ENCODE measurements around the gene PTPN13.

The PTPN13 gene

DNA sequence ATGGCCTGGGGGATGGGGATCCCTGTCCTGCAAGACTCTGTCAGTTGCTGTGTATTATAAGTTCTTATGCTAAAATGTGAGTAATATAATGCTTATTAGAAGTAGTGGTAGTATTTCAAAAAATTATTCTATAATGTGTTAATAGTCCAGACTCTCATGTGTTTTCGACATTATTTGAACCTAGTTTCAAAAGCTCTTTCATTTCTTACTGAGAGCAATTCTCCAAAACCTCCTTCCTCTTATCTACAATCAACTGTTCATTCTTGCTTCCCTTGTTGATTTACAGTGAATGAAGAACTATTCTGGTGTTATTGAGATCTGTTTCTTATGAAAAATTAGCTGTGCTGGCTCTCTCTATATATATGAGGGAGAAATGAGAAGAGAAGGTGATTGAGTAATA lies 32.9 kb upstream of the PTPN13 start:
- Histone ChIP-seq H3K36me3 (ENCODE audit: control insufficient read depth, low read length) (no peaks in the 10 kb centered on the region), H3F3A (ENCODE audit: control insufficient read depth, insufficient read depth) (no peaks in the 10 kb centered on the region), H3K4me1 (ENCODE audit: control insufficient read depth, low read length) (no peaks in the 10 kb centered on the region), H3K9me3 (ENCODE audit: control insufficient read depth, insufficient read depth, low read length) (no peaks in the 10 kb centered on the region), H3K9me2 (replicated peaks; ENCODE audit: control insufficient read depth, low read length) (no peaks in the 10 kb centered on the region), H3K27ac (ENCODE audit: low read depth, low read length) (no peak overlapping the region), H3K4me3 (ENCODE audit: low read length) (no peak overlapping the region), H3K27me3 (ENCODE audit: control insufficient read depth, low read length) (no peaks in the 10 kb centered on the region), H3K4me2 (ENCODE audit: low read length) (no peak overlapping the region), H3K79me2 (ENCODE audit: control insufficient read depth, low read length) (no peaks in the 10 kb centered on the region), H4K20me1 (ENCODE audit: control insufficient read depth, insufficient read depth, low read depth, low read length) (no peaks in the 10 kb centered on the region)
- TF ChIP-seq EZH2phosphoT487 (IDR thresholded peaks at IDR 0.05; ENCODE audit: borderline replicate concordance, low read length): no peak
- TF ChIP-seq, protein P1, sequence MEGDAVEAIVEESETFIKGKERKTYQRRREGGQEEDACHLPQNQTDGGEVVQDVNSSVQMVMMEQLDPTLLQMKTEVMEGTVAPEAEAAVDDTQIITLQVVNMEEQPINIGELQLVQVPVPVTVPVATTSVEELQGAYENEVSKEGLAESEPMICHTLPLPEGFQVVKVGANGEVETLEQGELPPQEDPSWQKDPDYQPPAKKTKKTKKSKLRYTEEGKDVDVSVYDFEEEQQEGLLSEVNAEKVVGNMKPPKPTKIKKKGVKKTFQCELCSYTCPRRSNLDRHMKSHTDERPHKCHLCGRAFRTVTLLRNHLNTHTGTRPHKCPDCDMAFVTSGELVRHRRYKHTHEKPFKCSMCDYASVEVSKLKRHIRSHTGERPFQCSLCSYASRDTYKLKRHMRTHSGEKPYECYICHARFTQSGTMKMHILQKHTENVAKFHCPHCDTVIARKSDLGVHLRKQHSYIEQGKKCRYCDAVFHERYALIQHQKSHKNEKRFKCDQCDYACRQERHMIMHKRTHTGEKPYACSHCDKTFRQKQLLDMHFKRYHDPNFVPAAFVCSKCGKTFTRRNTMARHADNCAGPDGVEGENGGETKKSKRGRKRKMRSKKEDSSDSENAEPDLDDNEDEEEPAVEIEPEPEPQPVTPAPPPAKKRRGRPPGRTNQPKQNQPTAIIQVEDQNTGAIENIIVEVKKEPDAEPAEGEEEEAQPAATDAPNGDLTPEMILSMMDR (IDR thresholded peaks at IDR 0.05; ENCODE audit: low read depth, low read length, poor library complexity, severe bottlenecking): no peak

DNA sequence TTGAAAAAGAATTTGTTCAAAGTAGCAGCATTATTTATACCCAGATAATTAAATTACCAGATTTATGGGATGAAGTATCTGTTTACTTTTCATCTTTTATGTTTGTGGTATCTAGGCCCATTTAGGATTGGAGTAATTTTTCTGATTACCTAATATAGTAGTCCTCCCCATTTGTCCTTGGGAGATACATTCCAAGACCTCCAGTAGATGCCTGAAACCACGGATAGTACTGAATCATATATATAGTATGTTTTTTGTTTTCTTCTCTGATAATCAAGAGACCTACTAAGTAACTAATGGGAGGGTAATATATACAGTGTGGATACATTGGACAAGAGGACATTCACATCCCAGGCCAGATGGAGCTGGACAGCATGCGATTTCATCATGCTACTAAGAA lies 30.7 kb upstream of the PTPN13 start:
- H3K9me3 ChIP-seq (ENCODE audit: control insufficient read depth, insufficient read depth, low read length): no peaks in the 10 kb centered on the region
- H3K4me1 ChIP-seq (ENCODE audit: control insufficient read depth, low read length): no peaks in the 10 kb centered on the region
- no peak overlapping the region for H3K4me3 ChIP-seq (ENCODE audit: low read length)
- H3K27ac ChIP-seq (ENCODE audit: low read depth, low read length): no peak overlapping the region
- H3K9me2 ChIP-seq (replicated peaks; ENCODE audit: control insufficient read depth, low read length): no peaks in the 10 kb centered on the region
- no peaks in the 10 kb centered on the region for H3F3A ChIP-seq (ENCODE audit: control insufficient read depth, insufficient read depth)
- H3K27me3 ChIP-seq (ENCODE audit: control insufficient read depth, low read length): no peaks in the 10 kb centered on the region
- no peaks in the 10 kb centered on the region for H4K20me1 ChIP-seq (ENCODE audit: control insufficient read depth, insufficient read depth, low read depth, low read length)
- H3K79me2 ChIP-seq (ENCODE audit: control insufficient read depth, low read length): no peaks in the 10 kb centered on the region
- no peak for TF ChIP-seq EZH2phosphoT487 (IDR thresholded peaks at IDR 0.05; ENCODE audit: borderline replicate concordance, low read length)
- TF ChIP-seq, protein P1 (IDR thresholded peaks at IDR 0.05; ENCODE audit: low read depth, low read length, poor library complexity, severe bottlenecking): no peak
- no peak overlapping the region for H3K4me2 ChIP-seq (ENCODE audit: low read length)
- no peaks in the 10 kb centered on the region for H3K36me3 ChIP-seq (ENCODE audit: control insufficient read depth, low read length)

DNA sequence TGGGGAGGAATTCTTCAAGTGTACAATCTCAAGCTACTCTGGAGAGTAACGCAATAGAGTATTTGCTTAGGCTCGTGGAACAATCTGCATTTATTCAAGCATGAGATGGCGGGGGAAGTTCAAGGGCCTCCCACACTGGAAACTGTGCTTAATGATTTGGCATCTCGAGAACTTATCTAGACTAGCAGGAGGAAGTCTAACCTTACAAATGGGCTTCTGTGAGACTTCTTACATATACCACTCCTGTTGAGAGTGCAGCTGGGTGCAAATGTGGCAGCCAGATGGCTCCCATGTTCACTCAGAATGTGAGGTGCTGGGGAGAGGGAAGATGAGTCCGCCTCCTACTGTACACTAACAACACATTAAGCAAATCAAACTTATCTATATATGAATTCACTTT lies 29.3 kb upstream of the PTPN13 start:
- no peaks in the 10 kb centered on the region for H3F3A ChIP-seq (ENCODE audit: control insufficient read depth, insufficient read depth)
- TF ChIP-seq EZH2phosphoT487 (IDR thresholded peaks at IDR 0.05; ENCODE audit: borderline replicate concordance, low read length): no peak
- TF ChIP-seq, protein P1 (IDR thresholded peaks at IDR 0.05; ENCODE audit: low read depth, low read length, poor library complexity, severe bottlenecking): no peak
- H3K4me3 ChIP-seq (ENCODE audit: low read length): no peak overlapping the region

DNA sequence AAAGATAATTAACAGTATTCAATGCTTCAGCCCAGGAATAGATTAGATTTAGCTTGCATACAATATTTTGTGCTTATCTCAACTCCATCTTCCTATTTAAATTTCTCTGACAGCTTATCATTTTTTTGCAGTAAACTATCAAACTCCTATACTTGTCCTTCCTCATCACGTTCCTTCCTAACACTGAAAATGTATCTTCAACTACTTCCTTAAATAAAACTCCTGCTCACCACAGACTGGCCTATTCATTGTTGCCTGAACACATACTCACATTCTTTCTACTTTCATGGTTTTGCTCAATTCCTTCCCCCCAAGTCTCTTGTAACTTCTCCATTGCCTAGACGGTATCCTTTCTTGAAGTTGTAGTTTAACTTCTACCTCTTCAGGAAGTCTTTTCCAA lies 28.5 kb upstream of the PTPN13 start:
- H3K4me2 ChIP-seq (ENCODE audit: low read length): no peak overlapping the region
- H3K27ac ChIP-seq (ENCODE audit: low read depth, low read length): no peak overlapping the region
- H3K79me2 ChIP-seq (ENCODE audit: control insufficient read depth, low read length): no peaks in the 10 kb centered on the region
- no peak overlapping the region for H3K4me3 ChIP-seq (ENCODE audit: low read length)
- no peaks in the 10 kb centered on the region for H3K27me3 ChIP-seq (ENCODE audit: control insufficient read depth, low read length)
- no peaks in the 10 kb centered on the region for H3K36me3 ChIP-seq (ENCODE audit: control insufficient read depth, low read length)
- H3K4me1 ChIP-seq (ENCODE audit: control insufficient read depth, low read length): no peaks in the 10 kb centered on the region
- TF ChIP-seq, protein P1 (IDR thresholded peaks at IDR 0.05; ENCODE audit: low read depth, low read length, poor library complexity, severe bottlenecking): no peak
- TF ChIP-seq EZH2phosphoT487 (IDR thresholded peaks at IDR 0.05; ENCODE audit: borderline replicate concordance, low read length): no peak
- H3K9me2 ChIP-seq (replicated peaks; ENCODE audit: control insufficient read depth, low read length): no peaks in the 10 kb centered on the region
- no peaks in the 10 kb centered on the region for H3F3A ChIP-seq (ENCODE audit: control insufficient read depth, insufficient read depth)
- H3K9me3 ChIP-seq (ENCODE audit: control insufficient read depth, insufficient read depth, low read length): no peaks in the 10 kb centered on the region
- no peaks in the 10 kb centered on the region for H4K20me1 ChIP-seq (ENCODE audit: control insufficient read depth, insufficient read depth, low read depth, low read length)

More for the DNA sequence above, 29.3 kb upstream of the PTPN13 start:
- H3K9me3 ChIP-seq (ENCODE audit: control insufficient read depth, insufficient read depth, low read length): no peaks in the 10 kb centered on the region
- H4K20me1 ChIP-seq (ENCODE audit: control insufficient read depth, insufficient read depth, low read depth, low read length): no peaks in the 10 kb centered on the region
- H3K27me3 ChIP-seq (ENCODE audit: control insufficient read depth, low read length): no peaks in the 10 kb centered on the region
- no peak overlapping the region for H3K27ac ChIP-seq (ENCODE audit: low read depth, low read length)
- H3K4me1 ChIP-seq (ENCODE audit: control insufficient read depth, low read length): no peaks in the 10 kb centered on the region
- H3K36me3 ChIP-seq (ENCODE audit: control insufficient read depth, low read length): no peaks in the 10 kb centered on the region
- no peaks in the 10 kb centered on the region for H3K79me2 ChIP-seq (ENCODE audit: control insufficient read depth, low read length)
- H3K4me2 ChIP-seq (ENCODE audit: low read length): no peak overlapping the region
- no peaks in the 10 kb centered on the region for H3K9me2 ChIP-seq (replicated peaks; ENCODE audit: control insufficient read depth, low read length)

Measured in DOHH2 (cell line).